H1 (cell line): Measurements from ENCODE around the gene TBC1D9B. TPM values are rescaled to one million over a fixed set of nuclear protein-coding genes. Genes with fewer than 3 reads are reported as not detected.
A peak's percentile ranks its signal among the peaks of the same experiment; 100 is the strongest.

ENCODE experiments used
- BACH1 ChIP-seq: IDR thresholded peaks from 2 replicates; pipeline ENCODE4 v1.6.1; 2012; ENCODE audit warnings: low read length, improper control_type of control experiment
- CBX5 ChIP-seq: fragments of 300-800, 300-1000 bp; sonication (generic); IDR thresholded peaks from 2 replicates; pipeline ENCODE4 v1.7.1; 2016; ENCODE audit warnings: antibody characterized with exemption, low read length, low read depth
- HDAC2 ChIP-seq, 2 experiments: fragments of 300-600 bp in 1 of 2; sonication (generic) in 1 of 2; IDR thresholded peaks; 2 replicates each; pipeline ENCODE4 v1.6.1; 2011 to 2012; ENCODE audit warnings: low read depth in 2 of 2, low read length in 2 of 2, mild to moderate bottlenecking in 2 of 2, moderate library complexity in 2 of 2, borderline replicate concordance in 1 of 2, inconsistent platforms in 1 of 2
- KDM1A ChIP-seq: fragments of 200-600, 300-600 bp; sonication (generic); IDR thresholded peaks from 2 replicates; pipeline ENCODE4 v1.7.1; 2016; ENCODE audit warnings: mild to moderate bottlenecking, low read length, borderline replicate concordance
- NRF1 ChIP-seq: IDR thresholded peaks from 2 replicates; pipeline ENCODE4 v1.6.1; 2011; ENCODE audit warnings: mild to moderate bottlenecking, low read depth, low read length, improper control_type of control experiment
- RBBP5 ChIP-seq: IDR thresholded peaks from 2 replicates; pipeline ENCODE4 v1.7.1; 2012; ENCODE audit warnings: low read depth, mild to moderate bottlenecking, inconsistent platforms, low read length, moderate library complexity, borderline replicate concordance
- YY1 ChIP-seq: IDR thresholded peaks from 2 replicates; pipeline ENCODE4 v1.6.1; 2011; ENCODE audit warnings: low read depth, mild to moderate bottlenecking, low read length
- polyA plus RNA-seq, 7 experiments: library from polyadenylated mRNA; depleted of rRNA in 3 of 7; stranded (reverse) in 5 of 7; unstranded in 2 of 7; fragments of >200 nt in 5 of 7; fragments of 200-250 nt in 2 of 7; gene quantifications; 1 replicate in 5 of 7; 2 replicates in 1 of 7; 4 replicates in 1 of 7; pipeline versions ENCODE4 v1.2.1 to v1.2.3, GENCODE V29; 2011 to 2013; ENCODE audit warnings: missing spikeins in 2 of 7, mixed read lengths in 2 of 7
- total RNA-seq: library from RNA; stranded (reverse); fragmentation: NEBNext Ultra II Directional; extraction: Animal tissue kit (Norgen Biotek cat#: 25700); gene quantifications from 2 replicates; pipeline ENCODE4 v1.2.1, GENCODE V29; 2021
- TF ChIP-seq, protein P1 (sequence below): fragments of 300-600 bp; sonication (generic); IDR thresholded peaks from 2 replicates; pipeline ENCODE4 v1.7.1; 2012; ENCODE audit warnings: low read length, moderate library complexity, mild to moderate bottlenecking, inconsistent platforms; ENCODE audit not compliant: insufficient replicate concordance
- TF ChIP-seq, protein P2 (sequence below): IDR thresholded peaks from 2 replicates; pipeline ENCODE4 v1.6.1; 2012; ENCODE audit warnings: inconsistent platforms

Gene TBC1D9B
- total and polyA plus RNA-seq, 2 of the 8 experiments (the other 6 are each of a cell fraction or from before 2014, with no cell fraction given) = 33.6 to 57.1 TPM

DNA sequence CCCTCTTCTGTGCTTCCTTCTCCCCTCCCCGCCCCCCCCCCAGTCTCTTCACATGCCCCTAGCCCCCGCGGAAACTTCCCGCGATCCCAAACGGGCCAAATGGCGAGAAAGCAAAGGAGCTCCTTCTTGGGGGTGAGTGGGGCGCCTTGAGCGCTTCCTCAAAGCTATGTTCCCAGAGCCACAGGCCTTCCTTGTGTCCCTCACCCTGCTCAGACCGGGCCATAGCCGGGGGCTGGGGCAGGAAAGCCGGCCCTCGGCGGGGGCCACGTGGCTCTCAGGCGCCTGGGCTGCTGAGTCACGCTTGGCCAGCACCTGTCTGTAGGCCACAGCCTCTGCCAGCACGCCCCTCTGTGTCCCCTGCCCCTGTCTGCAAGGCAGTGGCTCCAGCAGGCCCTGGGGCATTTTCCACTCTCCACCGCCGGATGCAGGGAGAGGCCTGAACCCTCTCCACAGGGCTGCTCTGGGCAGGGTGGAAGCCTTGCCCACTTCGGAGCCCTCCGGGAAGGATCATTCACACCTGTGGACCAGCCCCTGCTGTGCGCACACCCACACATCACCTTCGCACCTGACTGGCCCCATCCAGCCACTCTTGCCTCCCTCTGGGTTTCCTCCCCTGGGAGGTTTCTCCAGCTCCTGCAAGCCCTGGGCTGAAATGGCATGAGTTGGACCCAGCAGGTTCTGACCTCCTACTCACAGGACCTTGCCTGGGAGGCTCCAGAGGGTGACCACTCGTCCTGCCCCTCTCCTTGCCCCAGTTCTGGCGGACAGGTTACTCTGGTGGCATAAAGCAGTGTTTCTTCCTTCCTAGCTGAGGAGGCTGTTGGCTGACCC is 88.2 kb downstream of the TBC1D9B start (continued):
- TF ChIP-seq, protein P1, sequence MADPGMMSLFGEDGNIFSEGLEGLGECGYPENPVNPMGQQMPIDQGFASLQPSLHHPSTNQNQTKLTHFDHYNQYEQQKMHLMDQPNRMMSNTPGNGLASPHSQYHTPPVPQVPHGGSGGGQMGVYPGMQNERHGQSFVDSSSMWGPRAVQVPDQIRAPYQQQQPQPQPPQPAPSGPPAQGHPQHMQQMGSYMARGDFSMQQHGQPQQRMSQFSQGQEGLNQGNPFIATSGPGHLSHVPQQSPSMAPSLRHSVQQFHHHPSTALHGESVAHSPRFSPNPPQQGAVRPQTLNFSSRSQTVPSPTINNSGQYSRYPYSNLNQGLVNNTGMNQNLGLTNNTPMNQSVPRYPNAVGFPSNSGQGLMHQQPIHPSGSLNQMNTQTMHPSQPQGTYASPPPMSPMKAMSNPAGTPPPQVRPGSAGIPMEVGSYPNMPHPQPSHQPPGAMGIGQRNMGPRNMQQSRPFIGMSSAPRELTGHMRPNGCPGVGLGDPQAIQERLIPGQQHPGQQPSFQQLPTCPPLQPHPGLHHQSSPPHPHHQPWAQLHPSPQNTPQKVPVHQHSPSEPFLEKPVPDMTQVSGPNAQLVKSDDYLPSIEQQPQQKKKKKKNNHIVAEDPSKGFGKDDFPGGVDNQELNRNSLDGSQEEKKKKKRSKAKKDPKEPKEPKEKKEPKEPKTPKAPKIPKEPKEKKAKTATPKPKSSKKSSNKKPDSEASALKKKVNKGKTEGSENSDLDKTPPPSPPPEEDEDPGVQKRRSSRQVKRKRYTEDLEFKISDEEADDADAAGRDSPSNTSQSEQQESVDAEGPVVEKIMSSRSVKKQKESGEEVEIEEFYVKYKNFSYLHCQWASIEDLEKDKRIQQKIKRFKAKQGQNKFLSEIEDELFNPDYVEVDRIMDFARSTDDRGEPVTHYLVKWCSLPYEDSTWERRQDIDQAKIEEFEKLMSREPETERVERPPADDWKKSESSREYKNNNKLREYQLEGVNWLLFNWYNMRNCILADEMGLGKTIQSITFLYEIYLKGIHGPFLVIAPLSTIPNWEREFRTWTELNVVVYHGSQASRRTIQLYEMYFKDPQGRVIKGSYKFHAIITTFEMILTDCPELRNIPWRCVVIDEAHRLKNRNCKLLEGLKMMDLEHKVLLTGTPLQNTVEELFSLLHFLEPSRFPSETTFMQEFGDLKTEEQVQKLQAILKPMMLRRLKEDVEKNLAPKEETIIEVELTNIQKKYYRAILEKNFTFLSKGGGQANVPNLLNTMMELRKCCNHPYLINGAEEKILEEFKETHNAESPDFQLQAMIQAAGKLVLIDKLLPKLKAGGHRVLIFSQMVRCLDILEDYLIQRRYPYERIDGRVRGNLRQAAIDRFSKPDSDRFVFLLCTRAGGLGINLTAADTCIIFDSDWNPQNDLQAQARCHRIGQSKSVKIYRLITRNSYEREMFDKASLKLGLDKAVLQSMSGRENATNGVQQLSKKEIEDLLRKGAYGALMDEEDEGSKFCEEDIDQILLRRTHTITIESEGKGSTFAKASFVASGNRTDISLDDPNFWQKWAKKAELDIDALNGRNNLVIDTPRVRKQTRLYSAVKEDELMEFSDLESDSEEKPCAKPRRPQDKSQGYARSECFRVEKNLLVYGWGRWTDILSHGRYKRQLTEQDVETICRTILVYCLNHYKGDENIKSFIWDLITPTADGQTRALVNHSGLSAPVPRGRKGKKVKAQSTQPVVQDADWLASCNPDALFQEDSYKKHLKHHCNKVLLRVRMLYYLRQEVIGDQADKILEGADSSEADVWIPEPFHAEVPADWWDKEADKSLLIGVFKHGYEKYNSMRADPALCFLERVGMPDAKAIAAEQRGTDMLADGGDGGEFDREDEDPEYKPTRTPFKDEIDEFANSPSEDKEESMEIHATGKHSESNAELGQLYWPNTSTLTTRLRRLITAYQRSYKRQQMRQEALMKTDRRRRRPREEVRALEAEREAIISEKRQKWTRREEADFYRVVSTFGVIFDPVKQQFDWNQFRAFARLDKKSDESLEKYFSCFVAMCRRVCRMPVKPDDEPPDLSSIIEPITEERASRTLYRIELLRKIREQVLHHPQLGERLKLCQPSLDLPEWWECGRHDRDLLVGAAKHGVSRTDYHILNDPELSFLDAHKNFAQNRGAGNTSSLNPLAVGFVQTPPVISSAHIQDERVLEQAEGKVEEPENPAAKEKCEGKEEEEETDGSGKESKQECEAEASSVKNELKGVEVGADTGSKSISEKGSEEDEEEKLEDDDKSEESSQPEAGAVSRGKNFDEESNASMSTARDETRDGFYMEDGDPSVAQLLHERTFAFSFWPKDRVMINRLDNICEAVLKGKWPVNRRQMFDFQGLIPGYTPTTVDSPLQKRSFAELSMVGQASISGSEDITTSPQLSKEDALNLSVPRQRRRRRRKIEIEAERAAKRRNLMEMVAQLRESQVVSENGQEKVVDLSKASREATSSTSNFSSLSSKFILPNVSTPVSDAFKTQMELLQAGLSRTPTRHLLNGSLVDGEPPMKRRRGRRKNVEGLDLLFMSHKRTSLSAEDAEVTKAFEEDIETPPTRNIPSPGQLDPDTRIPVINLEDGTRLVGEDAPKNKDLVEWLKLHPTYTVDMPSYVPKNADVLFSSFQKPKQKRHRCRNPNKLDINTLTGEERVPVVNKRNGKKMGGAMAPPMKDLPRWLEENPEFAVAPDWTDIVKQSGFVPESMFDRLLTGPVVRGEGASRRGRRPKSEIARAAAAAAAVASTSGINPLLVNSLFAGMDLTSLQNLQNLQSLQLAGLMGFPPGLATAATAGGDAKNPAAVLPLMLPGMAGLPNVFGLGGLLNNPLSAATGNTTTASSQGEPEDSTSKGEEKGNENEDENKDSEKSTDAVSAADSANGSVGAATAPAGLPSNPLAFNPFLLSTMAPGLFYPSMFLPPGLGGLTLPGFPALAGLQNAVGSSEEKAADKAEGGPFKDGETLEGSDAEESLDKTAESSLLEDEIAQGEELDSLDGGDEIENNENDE = no peak
- TF ChIP-seq CBX5 (no peak), HDAC2 (IDR thresholded peaks at IDR 0.05; ENCODE audit: borderline replicate concordance in 1 of 2, low read depth in 2 of 2, low read length in 2 of 2) (no peak), NRF1 (no peak), YY1 (no peak; the same call in 1 of the 2 replicates), KDM1A (no peak), RBBP5 (no peak), BACH1 (peak; percentile 98)
- TF ChIP-seq, protein P2, sequence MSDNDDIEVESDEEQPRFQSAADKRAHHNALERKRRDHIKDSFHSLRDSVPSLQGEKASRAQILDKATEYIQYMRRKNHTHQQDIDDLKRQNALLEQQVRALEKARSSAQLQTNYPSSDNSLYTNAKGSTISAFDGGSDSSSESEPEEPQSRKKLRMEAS = peak; percentile 98
